Parathyroid adenoma (tissue), 2 donors: ENCODE measurements around the gene LHX5.

Experiments used
- H2AFZ ChIP-seq: fragments of 300-600 bp; sonication (generic); one replicate; pipeline ENCODE4 v1.7.0; 2017; ENCODE audit warnings: antibody characterized with exemption, mild to moderate bottlenecking
- H3K27ac ChIP-seq: fragments of 300-600 bp; sonication (generic); one replicate; pipeline ENCODE4 v1.7.0; 2017
- H3K27me3 ChIP-seq: fragments of 300-600 bp; sonication (generic); one replicate; pipeline ENCODE4 v1.7.0; 2017; ENCODE audit warnings: low read length; ENCODE audit not compliant: control insufficient read depth, insufficient read depth
- H3K36me3 ChIP-seq: fragments of 300-600 bp; sonication (generic); one replicate; pipeline ENCODE4 v1.7.0; 2017; ENCODE audit warnings: low read length; ENCODE audit not compliant: control insufficient read depth, insufficient read depth
- H3K4me1 ChIP-seq: fragments of 300-600 bp; sonication (generic); one replicate; pipeline ENCODE4 v1.7.0; 2017; ENCODE audit warnings: control low read depth
- H3K4me2 ChIP-seq: fragments of 300-600 bp; sonication (generic); one replicate; pipeline ENCODE4 v1.7.0; 2017; ENCODE audit warnings: low read length
- H3K4me3 ChIP-seq: fragments of 300-600 bp; sonication (generic); one replicate; pipeline ENCODE4 v1.7.0; 2017; ENCODE audit warnings: low read depth, low read length
- H3K79me2 ChIP-seq: fragments of 300-600 bp; sonication (generic); one replicate; pipeline ENCODE4 v1.7.0; 2017; ENCODE audit warnings: control low read depth
- H3K9ac ChIP-seq: fragments of 300-600 bp; sonication (generic); one replicate; pipeline ENCODE4 v1.7.0; 2017; ENCODE audit warnings: mild to moderate bottlenecking
- H3K9me3 ChIP-seq: fragments of 300-600 bp; sonication (generic); one replicate; pipeline ENCODE4 v1.7.0; 2017; ENCODE audit warnings: low read length; ENCODE audit not compliant: control insufficient read depth
- CTCF ChIP-seq: fragments of 300-600 bp; sonication (generic); IDR thresholded peaks from one replicate; pipeline ENCODE4 v1.7.0; 2017; ENCODE audit warnings: antibody characterized with exemption, mild to moderate bottlenecking
- donor health status: primary hyperparathyroidism.

LHX5 gene

GRCh38 chr12:113445544-113446171, 26.0 kb downstream of the LHX5 start:
- no peak for TF ChIP-seq CTCF

DNA sequence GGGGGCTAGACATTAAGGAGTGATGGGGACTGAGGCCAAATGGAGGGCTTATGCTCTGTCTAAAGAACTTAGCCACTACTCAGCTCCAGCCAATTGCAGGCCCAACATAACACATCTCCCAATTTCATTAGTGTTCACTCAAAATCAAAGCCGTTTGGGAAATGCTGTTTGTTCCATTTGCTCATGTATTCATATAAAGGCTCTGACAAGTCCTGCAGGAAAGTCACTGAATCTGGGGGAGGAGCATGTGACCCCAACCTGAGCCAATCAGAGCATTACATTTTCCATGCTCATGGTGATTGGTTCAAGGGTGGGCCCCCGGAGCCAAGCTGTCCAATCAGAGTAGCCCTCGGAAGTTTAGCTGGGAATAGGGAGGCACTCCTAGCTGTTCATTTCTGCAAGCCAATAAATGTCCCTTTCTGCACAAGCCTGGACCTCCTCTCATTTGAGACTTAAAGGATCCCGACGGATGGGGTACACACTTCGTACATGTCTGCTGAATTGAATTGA, 28.6 kb downstream of the LHX5 start:
- no peak for TF ChIP-seq CTCF
- no peak overlapping the region for H3K27ac ChIP-seq
- H3K9me3 ChIP-seq = no peaks in the 10 kb centered on the region
- H3K79me2 ChIP-seq = no peaks in the 10 kb centered on the region
- no peak overlapping the region for H3K4me2 ChIP-seq
- H3K4me1 ChIP-seq = no peaks in the 10 kb centered on the region
- H3K36me3 ChIP-seq = no peaks in the 10 kb centered on the region
- no peak overlapping the region for H2AFZ ChIP-seq
- H3K9ac ChIP-seq = no peak overlapping the region
- no peaks in the 10 kb centered on the region for H3K27me3 ChIP-seq
- no peak overlapping the region for H3K4me3 ChIP-seq

More at GRCh38 chr12:113445544-113446171, 26.0 kb downstream of the LHX5 start:
- Histone ChIP-seq H3K9ac (no peak overlapping the region), H3K9me3 (no peaks in the 10 kb centered on the region), H3K27ac (no peak overlapping the region), H3K4me2 (no peak overlapping the region), H3K4me3 (no peak overlapping the region), H3K36me3 (no peaks in the 10 kb centered on the region), H3K27me3 (no peaks in the 10 kb centered on the region), H2AFZ (no peak overlapping the region), H3K4me1 (no peaks in the 10 kb centered on the region), H3K79me2 (no peaks in the 10 kb centered on the region)

GRCh38 chr12:113440947-113441782, 30.5 kb downstream of the LHX5 start:
- Histone ChIP-seq H2AFZ (no peak overlapping the region), H3K4me3 (no peak overlapping the region), H3K36me3 (no peaks in the 10 kb centered on the region), H3K4me2 (no peak overlapping the region), H3K27ac (no peak overlapping the region), H3K27me3 (no peaks in the 10 kb centered on the region), H3K9ac (no peak overlapping the region), H3K9me3 (no peaks in the 10 kb centered on the region), H3K79me2 (no peaks in the 10 kb centered on the region), H3K4me1 (no peaks in the 10 kb centered on the region)
- no peak for TF ChIP-seq CTCF

DNA sequence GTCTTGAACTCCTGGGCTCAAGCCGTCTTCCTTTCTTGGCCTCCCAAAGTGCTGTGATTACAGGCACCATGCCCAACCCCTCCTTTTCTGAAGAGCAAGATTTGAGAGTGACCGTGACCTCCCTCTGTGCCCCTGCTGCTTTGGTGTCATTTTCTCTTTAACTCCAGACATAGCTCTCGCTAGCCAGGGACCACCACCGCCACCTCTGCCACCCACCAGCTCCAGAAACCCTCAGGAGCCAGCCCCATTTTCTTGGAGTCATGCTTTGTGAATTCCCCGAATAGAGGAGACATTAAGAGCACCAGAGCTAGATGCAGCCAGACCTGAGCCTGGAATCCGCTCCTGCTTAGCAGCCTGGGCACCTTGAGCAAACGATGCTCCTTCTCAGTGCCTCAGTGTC, 31.3 kb downstream of the LHX5 start:
- no peak overlapping the region for H3K4me3 ChIP-seq

More for the DNA sequence above, 31.3 kb downstream of the LHX5 start:
- TF ChIP-seq CTCF = no peak
- no peaks in the 10 kb centered on the region for H3K4me1 ChIP-seq
- H3K36me3 ChIP-seq = no peaks in the 10 kb centered on the region
- H3K9me3 ChIP-seq = no peaks in the 10 kb centered on the region
- no peaks in the 10 kb centered on the region for H3K79me2 ChIP-seq
- no peak overlapping the region for H2AFZ ChIP-seq
- H3K4me2 ChIP-seq = no peak overlapping the region
- H3K27ac ChIP-seq = no peak overlapping the region
- no peaks in the 10 kb centered on the region for H3K27me3 ChIP-seq
- no peak overlapping the region for H3K9ac ChIP-seq
